HG03575 (cell line): ENCODE data around the gene LARGE1.

ENCODE experiments used
- ATAC-seq: cut with Tn5 transposase; IDR thresholded peaks from one replicate; pipeline ENCODE4 v1.9.1; 2021; ENCODE audit not compliant: unreplicated experiment, insufficient number of reproducible peaks, low FRiP score; ENCODE audit errors: extremely low read depth

LARGE1 gene

DNA sequence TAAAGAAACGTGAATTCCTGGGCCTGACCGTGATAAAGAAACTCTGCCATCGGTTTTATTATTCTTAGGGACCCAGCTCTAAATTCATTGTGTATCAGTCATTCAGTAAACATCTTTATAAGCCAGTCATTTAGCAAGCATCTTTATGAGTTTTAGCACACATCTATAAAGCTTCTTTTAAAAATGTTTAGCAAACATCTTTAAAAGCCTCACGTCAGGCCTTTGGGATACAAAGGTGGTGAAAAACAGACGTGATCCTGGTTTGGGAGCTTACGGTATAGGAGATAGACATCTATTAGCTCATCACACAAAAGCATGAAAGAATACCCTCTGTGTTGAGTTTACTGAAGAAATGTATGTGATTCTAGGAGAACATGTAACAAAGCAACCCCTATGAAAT, 320.2 kb downstream of the LARGE1 start:
- no peak for ATAC-seq

DNA sequence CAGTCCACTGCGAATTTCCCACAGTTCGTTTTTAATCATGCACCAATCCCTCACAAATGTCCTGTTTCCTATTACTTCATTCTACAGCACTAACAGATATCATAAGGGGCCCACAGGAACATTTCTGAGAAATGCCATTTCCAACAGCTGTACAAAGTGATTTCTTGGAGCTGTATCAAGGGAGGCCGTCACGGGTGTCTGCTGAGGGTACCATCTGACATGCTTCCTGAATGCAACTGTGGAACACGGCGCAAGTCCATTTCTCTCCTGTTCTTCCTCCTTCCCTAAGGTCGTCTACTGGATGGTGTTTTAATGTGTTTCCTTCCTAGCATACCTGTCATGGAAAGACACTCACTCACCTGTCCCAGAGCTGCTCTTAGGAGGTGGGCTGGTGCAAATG, 320.7 kb downstream of the LARGE1 start:
- ATAC-seq = no peak

DNA sequence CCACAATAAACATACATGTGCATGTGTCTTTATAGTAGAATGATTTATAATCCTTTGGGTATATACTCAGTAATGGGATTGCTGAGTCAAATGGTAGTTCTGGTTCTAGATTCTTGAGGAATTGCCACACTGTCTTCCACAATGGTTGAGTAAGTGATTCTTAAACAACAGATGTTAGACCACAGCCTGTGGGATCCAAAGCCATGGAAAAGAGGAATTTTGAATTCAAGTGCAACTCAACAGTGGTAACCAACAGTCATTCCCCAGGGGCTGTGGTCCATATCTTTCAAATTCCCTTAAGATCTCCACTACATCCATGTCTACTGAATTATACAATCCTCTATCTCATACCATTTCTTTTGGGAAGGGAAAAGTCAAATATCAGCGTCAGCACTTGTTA, 321.5 kb downstream of the LARGE1 start:
- ATAC-seq = no peak

DNA sequence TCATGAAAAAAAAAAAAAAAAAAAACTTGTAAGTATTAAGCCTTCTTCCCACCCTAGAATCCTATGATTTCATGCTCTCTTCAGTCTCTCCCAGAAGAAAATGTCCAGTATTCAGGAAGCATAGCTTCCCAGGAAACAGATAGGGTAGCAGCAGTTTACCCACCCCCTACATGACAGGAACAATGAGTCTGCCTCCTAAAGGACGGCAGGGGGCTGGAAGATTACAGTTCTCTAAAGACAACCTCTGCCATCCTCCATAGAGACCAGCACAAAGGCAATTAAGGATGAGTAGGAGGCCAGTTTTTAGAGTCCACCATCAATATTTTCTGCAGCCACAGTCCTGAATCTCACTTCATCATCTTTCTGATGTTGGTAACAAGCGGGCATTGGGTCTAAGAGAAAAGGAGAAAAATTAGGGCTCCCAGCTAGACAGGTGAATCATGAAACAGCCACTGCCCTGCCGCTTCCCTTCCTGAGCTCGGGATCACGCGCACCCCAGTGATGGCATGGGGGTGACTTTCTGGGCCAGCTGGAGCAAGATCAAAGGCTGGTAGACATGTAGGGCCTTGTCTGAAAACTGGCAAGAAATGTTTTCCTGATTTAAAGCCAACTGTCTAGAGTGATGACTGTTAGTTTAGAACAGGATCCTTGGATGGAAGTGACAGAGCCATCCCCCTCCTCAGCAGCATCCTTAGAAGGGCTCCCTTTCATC, 322.8 kb downstream of the LARGE1 start:
- ATAC-seq = no peak

GRCh38 chr22:33593818-33594217, 326.5 kb downstream of the LARGE1 start:
- ATAC-seq = no peak

GRCh38 chr22:33591946-33592345, 328.3 kb downstream of the LARGE1 start:
- no peak for ATAC-seq

DNA sequence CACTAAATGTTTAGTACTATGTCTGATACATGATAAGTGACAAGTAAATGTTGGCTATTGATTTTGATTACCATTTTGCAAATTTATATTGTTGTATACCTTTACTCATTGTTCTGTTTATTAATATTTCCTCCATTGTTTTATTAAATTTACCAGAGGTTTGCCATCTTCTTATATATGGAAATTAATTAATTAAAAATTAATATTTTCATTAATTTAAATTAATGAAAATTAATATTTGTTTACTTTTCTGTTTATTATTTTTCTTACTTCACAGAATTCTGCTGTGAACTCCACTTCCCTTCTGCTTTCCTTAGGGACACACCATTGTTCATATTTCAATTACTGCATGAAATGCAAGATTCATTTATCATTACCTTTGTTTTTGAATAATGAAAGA, 331.0 kb downstream of the LARGE1 start:
- no peak for ATAC-seq

DNA sequence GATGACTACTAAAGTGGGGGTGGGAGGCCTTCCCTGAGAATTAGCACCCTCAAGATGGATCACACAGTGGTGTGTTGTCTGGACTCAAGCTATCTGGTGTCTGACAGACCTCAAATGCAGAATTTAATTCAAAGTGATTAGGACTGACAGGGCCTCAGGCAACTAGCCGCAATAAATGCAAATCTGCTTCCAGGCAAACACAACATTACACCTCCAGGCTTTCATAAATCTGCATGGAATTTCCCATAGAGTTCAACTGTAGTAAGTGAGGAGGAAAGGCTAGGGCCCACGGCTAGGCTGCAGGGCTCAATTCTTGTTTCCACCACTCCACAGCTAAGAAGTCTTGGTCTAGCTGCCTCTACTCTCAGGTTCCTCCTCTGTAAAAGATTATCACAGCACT, 331.4 kb downstream of the LARGE1 start:
- no peak for ATAC-seq

GRCh38 chr22:33584152-33584551, 336.1 kb downstream of the LARGE1 start:
- ATAC-seq = no peak

- ATAC-seq = no peak
These were observed 337.4 kb downstream of the LARGE1 start for GRCh38 chr22:33582822-33583400.

- no peak for ATAC-seq
These were observed 340.0 kb downstream of the LARGE1 start for GRCh38 chr22:33580310-33580709.

- no peak for ATAC-seq
These were observed 340.7 kb downstream of the LARGE1 start for GRCh38 chr22:33579448-33580093.

GRCh38 chr22:33578752-33579151, 341.5 kb downstream of the LARGE1 start:
- no peak for ATAC-seq

GRCh38 chr22:33577862-33578411, 342.3 kb downstream of the LARGE1 start:
- no peak for ATAC-seq

- ATAC-seq = no peak
These were observed 344.1 kb downstream of the LARGE1 start for GRCh38 chr22:33576205-33576604.

GRCh38 chr22:33575771-33576170, 344.5 kb downstream of the LARGE1 start:
- no peak for ATAC-seq

- ATAC-seq = no peak
These were observed 345.2 kb downstream of the LARGE1 start for GRCh38 chr22:33575041-33575440.

DNA sequence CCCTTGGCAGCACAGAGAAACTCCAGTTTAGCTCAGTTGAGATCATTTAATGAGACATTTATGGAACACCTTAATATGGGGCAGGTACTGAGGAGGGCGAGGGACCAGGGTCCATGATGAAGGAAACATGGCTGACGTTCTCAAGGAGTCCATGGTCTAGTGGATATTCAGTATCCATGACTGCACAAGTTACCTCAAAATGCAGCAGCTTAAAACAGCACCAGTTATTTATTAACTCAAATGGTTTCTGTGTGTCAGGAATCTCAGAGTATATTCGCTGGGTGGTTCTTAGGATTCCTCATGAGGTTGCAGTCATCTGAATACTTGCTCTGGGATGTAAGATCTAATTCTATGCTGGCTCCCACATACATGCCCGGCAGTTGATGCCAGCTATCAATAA, 346.8 kb downstream of the LARGE1 start:
- no peak for ATAC-seq

- ATAC-seq = no peak
These were observed 348.2 kb downstream of the LARGE1 start for GRCh38 chr22:33572086-33572485.

DNA sequence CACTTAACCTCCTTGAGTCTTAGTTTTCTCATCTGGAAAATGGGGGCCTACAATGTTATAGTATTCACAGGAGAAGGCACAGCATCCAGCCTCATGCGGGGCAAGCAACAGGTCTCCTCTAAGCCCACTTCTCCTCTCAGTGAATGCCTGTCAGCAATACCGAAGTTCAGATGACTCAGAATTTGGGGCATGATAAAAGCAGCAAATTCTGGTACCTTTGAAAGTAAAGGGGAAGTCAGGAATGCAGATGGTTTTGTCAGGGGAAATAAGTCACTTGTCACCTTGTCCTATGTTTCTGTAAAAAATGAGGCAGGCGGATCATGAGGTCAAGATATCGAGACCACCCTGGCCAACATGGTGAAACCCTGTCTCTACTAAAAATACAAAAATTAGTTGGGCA, 350.2 kb downstream of the LARGE1 start:
- no peak for ATAC-seq
